ENCODE measurements around the gene DOCK10.

The DOCK10 gene

GRCh38 chr2:224881846-224882245, 160.4 kb downstream of the DOCK10 start:
- DNase-seq (ENCODE audit: low read depth) = peak; percentile 33

GRCh38 chr2:224876522-224876921, 165.7 kb downstream of the DOCK10 start:
- no peak for DNase-seq (ENCODE audit: low read depth)

DNA sequence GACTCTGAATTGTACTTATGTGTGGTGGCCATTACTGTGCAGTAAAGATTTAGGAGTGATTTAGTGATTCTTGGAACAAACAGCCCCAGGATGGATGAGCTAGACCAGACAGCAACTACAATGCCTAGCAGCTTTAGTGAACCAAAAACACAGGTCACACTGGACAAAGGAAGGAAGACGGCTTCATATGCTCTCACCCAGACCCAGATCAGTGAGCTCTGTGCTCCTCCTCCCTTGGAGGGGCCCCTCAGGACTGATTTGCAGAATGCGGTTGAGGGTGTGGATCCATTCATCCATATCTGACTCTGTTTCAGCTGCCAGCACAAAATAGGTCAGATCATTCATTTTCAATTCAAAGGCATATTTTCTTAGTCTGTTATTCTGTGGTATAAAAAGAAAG, 166.4 kb downstream of the DOCK10 start:
- no peak for DNase-seq (ENCODE audit: low read depth)

DNA sequence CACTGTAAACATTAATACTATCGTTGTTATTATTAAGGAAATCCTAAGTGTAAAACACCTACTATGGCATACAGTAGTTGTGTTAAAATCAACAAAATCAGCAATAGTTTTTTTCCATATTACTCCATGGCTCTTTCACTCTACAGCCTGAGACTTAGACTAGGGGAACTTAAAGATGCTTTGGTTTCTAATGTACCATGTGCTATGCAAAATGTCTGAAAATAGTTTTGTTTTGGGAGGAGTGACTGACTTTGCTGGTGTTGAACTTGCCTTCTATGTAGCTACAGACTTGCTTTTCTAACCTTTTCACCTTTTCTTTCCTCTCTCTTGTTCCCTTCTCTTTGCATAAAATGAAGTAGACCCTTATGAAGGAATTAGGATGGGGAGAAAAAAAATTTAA, 167.1 kb downstream of the DOCK10 start:
- no peak for DNase-seq (ENCODE audit: low read depth)

DNA sequence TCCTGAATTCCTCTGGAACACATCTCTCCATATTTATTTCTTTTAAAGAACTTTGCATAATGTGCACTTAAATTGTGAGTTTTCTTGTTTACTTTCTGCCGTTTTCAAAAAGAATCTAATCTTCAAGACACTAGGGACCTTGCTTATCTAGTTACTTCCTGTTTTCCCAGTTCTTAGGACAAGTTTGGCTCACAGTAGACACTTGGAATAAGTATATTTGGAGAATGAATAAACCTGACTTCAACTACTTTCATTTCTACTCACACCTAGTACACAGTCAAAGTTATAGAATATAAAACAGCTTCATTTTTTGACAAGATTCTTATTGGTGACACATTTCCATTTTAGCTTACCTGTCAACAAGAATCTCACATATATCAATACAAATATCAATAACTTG, 170.5 kb downstream of the DOCK10 start:
- DNase-seq (ENCODE audit: low read depth) = no peak

DNA sequence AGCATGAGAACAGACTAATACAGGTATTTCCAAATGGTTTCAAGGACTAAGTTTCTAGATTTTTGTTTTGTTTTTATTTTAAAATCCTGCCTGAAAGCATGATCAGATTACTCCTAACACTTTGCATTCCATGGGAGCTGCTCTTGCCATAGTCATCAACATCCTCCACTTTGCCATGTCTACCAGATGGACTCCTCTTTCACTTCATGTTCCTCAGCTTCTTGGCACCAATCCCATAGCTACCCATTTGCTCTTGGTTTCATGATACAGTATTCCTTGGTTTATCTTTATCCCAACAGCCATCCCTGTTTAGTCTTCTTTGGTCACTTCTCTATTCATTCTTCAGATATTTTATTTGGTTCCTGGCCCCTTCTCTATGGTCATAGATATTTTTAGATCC, 171.9 kb downstream of the DOCK10 start:
- peak; percentile 80 for DNase-seq (ENCODE audit: low read depth)

DNA sequence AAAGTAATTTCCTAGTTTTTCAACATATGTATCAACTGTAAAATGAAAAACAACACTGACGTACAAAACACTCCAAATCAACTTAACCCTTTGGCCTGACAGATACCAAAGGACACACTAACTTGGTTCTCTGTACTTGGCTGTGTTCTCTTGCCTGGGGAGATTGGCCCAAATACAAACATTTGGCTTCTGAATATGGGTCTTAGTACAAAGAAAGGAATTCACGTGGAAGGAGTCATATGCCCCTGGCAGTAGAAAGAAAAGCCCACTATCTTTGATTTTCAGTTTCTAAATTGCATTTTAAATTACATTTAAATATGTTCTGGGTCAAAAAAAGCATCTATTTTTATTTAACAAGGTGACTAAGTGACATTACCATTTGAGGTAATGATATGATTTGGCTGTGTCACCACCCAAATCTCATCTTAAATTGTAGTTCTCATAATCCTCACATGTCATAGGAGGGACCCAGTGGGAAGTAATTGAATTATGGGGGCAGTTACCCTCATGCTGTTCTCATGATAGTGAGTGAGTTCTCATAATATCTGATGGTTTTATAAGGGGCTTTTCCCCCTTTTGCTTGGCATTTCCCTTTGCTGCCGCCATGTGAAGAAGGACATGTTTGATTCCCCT, 172.6 kb downstream of the DOCK10 start:
- peak; percentile 98 for DNase-seq (ENCODE audit: low read depth)

DNA sequence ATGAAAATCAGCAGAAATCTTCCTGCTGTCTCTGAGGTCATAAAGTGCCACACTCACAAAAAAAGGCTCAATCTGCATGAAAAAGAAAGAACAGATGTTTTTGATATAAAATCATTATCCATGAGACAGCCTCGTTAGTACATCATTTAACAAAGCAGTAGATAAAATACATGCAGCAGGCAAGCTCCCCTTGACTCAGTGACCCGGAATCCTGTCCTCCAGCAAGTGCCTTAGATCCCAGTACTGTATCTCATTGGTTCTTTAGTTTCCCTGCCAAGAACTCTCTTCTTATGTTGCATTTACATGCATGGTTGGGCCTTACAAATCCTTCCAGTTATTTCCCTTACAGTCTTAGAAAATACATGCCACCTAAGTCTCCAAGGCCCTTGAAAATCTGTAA, 177.3 kb downstream of the DOCK10 start:
- peak; percentile 71 for DNase-seq (ENCODE audit: low read depth)

- DNase-seq (ENCODE audit: low read depth) = peak; percentile 50
Measured at GRCh38 chr2:224861266-224861665, 181.0 kb downstream of the DOCK10 start.

GRCh38 chr2:224860786-224861185, 181.5 kb downstream of the DOCK10 start:
- no peak for DNase-seq (ENCODE audit: low read depth)

DNA sequence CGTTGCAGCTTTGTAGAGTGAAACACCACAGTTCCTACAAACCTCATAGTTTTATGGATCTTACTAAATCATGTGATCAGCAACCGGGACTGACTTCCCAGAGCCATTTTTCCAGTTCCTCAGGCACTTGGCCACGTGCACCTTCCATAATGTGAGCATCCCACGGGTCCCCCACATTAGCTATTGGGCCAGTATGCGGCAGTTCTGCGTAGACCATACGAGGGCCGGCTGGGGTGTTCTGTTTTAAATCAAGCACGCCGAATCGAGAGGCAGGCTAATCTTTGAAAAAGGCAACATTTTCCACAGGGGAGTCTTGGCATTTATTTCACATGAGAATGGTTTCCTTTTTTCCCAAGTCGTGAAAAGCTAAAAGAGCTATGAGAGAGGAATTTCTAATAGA, 190.5 kb downstream of the DOCK10 start:
- DNase-seq (ENCODE audit: low read depth) = no peak

DNA sequence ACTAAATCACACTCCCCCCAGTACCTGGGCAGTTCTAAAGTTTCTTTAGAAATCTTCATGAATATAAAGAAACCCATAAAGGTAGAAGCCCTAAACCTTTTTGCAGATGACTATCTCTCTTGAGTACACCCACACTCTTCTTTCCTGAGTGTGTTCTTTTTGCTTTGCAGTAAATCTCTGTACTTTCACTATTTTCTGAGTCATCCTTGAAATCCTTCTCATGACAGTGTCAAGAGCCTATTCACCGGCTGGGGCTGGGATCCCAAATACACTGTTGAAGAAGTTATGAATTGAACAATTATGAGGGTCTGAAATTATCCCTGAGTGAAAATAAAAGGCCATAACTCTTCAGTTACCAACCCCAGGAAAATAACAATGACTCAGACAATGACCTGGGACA, 192.2 kb downstream of the DOCK10 start:
- DNase-seq (ENCODE audit: low read depth) = peak; percentile 36

DNA sequence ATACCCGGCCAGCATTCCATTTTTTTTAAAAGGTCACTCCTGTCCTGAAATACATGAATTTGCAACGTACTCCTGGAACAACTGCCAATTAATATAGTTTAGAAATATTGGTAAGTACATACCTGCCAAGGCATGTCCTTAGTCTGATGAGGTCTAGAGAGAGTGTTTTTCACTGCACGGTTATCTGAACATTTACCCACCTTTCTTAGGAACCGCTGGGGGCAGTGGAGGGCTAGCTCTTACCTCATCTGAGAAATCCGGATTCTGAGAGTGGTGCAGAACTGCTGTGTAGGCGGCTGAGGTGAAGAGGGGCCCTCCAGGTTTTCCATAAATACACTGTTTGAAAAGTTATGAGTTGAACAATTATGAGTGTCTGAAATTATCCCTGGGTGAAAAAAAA, 193.0 kb downstream of the DOCK10 start:
- DNase-seq (ENCODE audit: low read depth) = no peak

GRCh38 chr2:224847961-224848850, 194.1 kb downstream of the DOCK10 start:
- peak; percentile 90 for DNase-seq (ENCODE audit: low read depth)

GRCh38 chr2:224847381-224847780, 194.9 kb downstream of the DOCK10 start:
- DNase-seq (ENCODE audit: low read depth) = no peak

GRCh38 chr2:224846686-224847085, 195.6 kb downstream of the DOCK10 start:
- DNase-seq (ENCODE audit: low read depth) = no peak

DNA sequence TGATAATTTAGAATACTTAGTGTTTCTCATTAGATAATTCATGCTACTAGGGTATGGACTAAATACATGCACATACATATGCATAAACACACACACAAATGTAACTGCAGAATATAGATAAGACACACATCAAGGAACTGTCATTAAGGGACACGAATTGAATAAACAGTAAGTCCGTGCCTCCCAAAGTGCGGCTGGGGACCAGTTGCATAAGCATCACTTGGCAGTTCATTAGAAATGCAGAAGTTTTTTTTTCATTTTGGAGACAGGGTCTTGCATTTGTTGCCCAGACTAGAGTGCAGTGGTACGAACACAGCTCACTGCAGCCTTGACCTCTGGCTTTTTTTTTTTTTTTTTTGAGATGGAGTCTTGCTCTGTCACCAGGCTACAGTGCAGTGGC, 196.1 kb downstream of the DOCK10 start:
- no peak for DNase-seq (ENCODE audit: low read depth)

GRCh38 chr2:224843141-224843540, 199.1 kb downstream of the DOCK10 start:
- DNase-seq (ENCODE audit: low read depth) = peak; percentile 41

DNA sequence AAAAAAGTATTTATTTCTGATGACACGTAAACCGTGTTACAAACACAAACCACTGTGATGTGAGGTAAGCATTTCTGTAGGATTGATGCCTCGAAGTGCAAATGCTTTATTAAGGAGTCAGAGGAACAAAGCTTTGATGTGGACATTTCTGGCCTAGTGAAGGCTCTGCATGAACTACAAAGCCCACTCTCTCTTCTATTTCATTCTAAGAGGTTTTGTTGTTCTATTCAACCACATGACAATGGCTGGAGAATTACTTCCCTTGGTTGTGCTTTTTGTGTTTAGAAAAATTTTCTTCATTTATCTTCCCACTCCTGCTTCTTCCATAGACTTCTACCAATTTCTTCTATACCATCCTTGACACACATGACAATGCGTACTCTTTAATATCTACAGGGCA, 200.4 kb downstream of the DOCK10 start:
- DNase-seq (ENCODE audit: low read depth) = no peak

DNA sequence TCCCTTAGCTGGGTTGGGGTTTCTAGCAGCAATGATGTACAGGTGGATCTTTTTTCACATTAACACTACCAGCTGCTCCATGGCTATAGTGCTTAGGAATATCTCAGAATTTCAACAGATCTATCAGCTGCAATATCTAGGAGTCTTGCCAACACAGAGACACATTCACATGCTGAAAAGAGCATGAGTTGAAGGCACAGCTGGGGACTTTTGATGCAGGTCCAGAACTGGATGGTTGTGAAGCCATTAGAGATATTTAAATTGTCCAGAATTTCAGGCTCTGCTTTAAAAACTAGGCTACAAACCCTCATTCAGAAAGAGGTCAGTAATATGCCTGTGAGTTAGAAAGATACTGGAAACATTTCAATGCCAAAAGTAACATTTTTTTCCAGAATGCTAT, 203.9 kb downstream of the DOCK10 start:
- peak; percentile 68 for DNase-seq (ENCODE audit: low read depth)

GRCh38 chr2:224837558-224837957, 204.7 kb downstream of the DOCK10 start:
- DNase-seq (ENCODE audit: low read depth) = peak; percentile 95

- DNase-seq (ENCODE audit: low read depth) = no peak
Measured at GRCh38 chr2:224837066-224837465, 205.2 kb downstream of the DOCK10 start.

DNA sequence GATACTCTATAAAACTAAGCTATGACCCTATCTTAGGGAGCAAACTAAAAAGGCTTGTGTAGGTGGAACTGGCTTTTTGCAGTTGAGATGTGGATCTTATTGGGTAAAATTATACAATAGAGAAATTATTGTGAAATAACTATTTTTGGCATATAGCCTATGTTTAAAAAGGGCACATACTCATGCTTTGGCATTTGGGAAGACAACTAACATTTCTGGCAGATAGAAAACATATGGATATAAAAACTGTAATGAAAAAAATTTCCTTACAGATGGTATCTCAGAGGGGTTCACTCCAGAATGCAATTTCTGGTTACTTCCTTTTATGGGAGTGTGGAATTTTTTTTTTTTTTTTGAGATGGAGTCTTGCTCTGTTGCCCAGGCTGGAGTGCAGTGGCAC, 206.0 kb downstream of the DOCK10 start:
- DNase-seq (ENCODE audit: low read depth) = peak; percentile 82

DNA sequence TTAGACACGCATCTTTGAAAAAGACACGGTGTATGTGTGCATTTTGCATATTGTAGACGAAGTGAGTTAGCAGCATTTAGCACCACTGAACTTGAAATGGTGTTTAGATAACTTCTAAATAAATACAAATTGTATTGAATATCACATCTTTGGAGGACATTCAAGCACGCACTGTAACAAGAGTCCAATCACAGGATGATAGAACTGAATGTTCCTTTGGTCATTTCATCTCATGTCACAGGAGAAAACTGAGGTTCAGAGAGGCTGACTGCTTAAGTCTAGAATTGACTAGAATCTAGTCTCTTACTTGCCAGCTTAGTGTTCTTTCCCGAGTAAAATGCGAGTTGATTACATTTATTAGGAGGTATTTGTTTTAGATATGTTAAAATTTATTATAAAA, 206.9 kb downstream of the DOCK10 start:
- no peak for DNase-seq (ENCODE audit: low read depth)
